Erythroblast (primary cell): ENCODE data around the gene MAU2.

Experiments
- GATA1 ChIP-seq: IDR thresholded peaks from 2 replicates; pipeline ENCODE4 v1.6.1; 2011; ENCODE audit warnings: low read depth, mild to moderate bottlenecking, control low read depth, low read length, moderate library complexity
- POLR2A ChIP-seq: IDR thresholded peaks from 2 replicates; pipeline ENCODE4 v1.6.1; 2011; ENCODE audit warnings: mild to moderate bottlenecking, low read length

- TF ChIP-seq POLR2A (no peak), GATA1 (no peak)
Measured at GRCh38 chr19:19362075-19362474, 41.4 kb downstream of the MAU2 start.
